Bladder microvascular endothelial cell (primary cell): Measurements from ENCODE around the gene PHF10. TPM values are rescaled to one million over a fixed set of nuclear protein-coding genes. Genes with fewer than 3 reads are reported as not detected.

Experiments used
- total RNA-seq: library from RNA; depleted of rRNA; stranded (reverse); fragments of >200 nt; gene quantifications from 2 replicates; pipeline ENCODE4 v1.2.3, GENCODE V29; 2014

The PHF10 gene
- 31.7 and 53.7 TPM in 2 replicates for total RNA-seq

GRCh38 chr6:169724494-169725124 lies at the start of gene PHF10:
TSS of gene PHF10 (minus strand) at chr6:169724500. CDS start at chr6:169723931, 569 bp downstream.

GRCh38 chr6:169751242-169752073 lies 27.2 kb upstream of the PHF10 start, which contains the start of the genes DYNLT2 and ERMARD:
TSS of gene DYNLT2 (minus strand) at chr6:169751572. CDS start at chr6:169751458, 114 bp downstream.
TSS of gene ERMARD (plus strand) at chr6:169751622. CDS start at chr6:169751658, 36 bp downstream.

GRCh38 chr6:169701954-169702839 lies 22.1 kb downstream of the PHF10 start, which contains the start of the genes C6orf120 and WDR27:
TSS of gene C6orf120 (plus strand) at chr6:169702126. CDS start at chr6:169702460, 334 bp downstream.
TSS of gene WDR27 (minus strand) at chr6:169702029. CDS start at chr6:169689005, 13,024 bp downstream.

Other genes with a start within 250 kb of the PHF10 start
- 21.9 and 41.0 TPM in 2 replicates for gene WDR27, start 22.5 kb downstream of the PHF10 start, total RNA-seq
- gene C6orf120, start 22.4 kb downstream of the PHF10 start, total RNA-seq, result 15.2 and 22.7 TPM in 2 replicates
- gene DYNLT2, start 27.1 kb upstream of the PHF10 start, total RNA-seq, result 0.81 and 0.88 TPM in 2 replicates
- 13.6 and 24.4 TPM in 2 replicates for gene ERMARD, start 27.1 kb upstream of the PHF10 start, total RNA-seq